ENCODE measurements around the gene RALGAPA1. TPM values are rescaled to one million over a fixed set of nuclear protein-coding genes. Genes with fewer than 3 reads are reported as not detected.
"Not testable (repeated sequence)": the region's sequence is repeated elsewhere in the genome, so short reads cannot be mapped to it uniquely, and the experiment has no call there.

RALGAPA1 gene
- total RNA-seq, 4 donors from 2014 or later: 81.9 to 113 (median 99.6) TPM

GRCh38 chr14:35637269-35637668 lies 171.8 kb downstream of the RALGAPA1 start:
- H3K36me3 ChIP-seq: peaks cover 0 to 83% (median 0%) of the 10 kb centered on the region in 3 donors
- WGBS, 2 donors: 93 to 99% methylated on average over 2 of the region's 2 CpGs
- no peak for DNase-seq (ENCODE audit: low spot score in 2 of 2)
- H3K4me3 ChIP-seq: no peak overlapping the region
- H3K4me1 ChIP-seq: no peaks in the 10 kb centered on the region
- H3K9me3 ChIP-seq: peaks cover 0 to 9% (median 5%) of the 10 kb centered on the region in 4 donors
- no peaks in the 10 kb centered on the region for H3K27me3 ChIP-seq
- no peak overlapping the region for H3K27ac ChIP-seq
- no peak for TF ChIP-seq POLR2A (IDR thresholded peaks at IDR 0.05)
- no peak for TF ChIP-seq EP300 (IDR thresholded peaks at IDR 0.05)
- TF ChIP-seq CTCF (IDR thresholded peaks at IDR 0.05): no peak

GRCh38 chr14:35632676-35633075 lies 176.4 kb downstream of the RALGAPA1 start:
- WGBS, 2 donors: 62% methylated on average over 1 of the region's 1 CpG
- no peak overlapping the region for H3K27ac ChIP-seq
- H3K4me1 ChIP-seq: no peaks in the 10 kb centered on the region
- TF ChIP-seq CTCF (IDR thresholded peaks at IDR 0.05) (no peak), POLR2A (IDR thresholded peaks at IDR 0.05) (no peak), EP300 (IDR thresholded peaks at IDR 0.05) (no peak)
- no peaks in the 10 kb centered on the region for H3K27me3 ChIP-seq
- DNase-seq (ENCODE audit: low spot score in 2 of 2): no peak
- H3K36me3 ChIP-seq: peaks cover 0 to 50% (median 0%) of the 10 kb centered on the region in 3 donors
- H3K4me3 ChIP-seq: no peak overlapping the region
- H3K9me3 ChIP-seq: no peaks in the 10 kb centered on the region

- TF ChIP-seq POLR2A (IDR thresholded peaks at IDR 0.05) (no peak), EP300 (IDR thresholded peaks at IDR 0.05) (no peak), CTCF (IDR thresholded peaks at IDR 0.05) (no peak)
- Histone ChIP-seq H3K36me3 (peaks cover 0 to 45% (median 0%) of the 10 kb centered on the region in 3 donors), H3K27me3 (no peaks in the 10 kb centered on the region), H3K4me1 (no peaks in the 10 kb centered on the region), H3K9me3 (no peaks in the 10 kb centered on the region), H3K27ac (no peak overlapping the region), H3K4me3 (no peak overlapping the region)
- no peak for DNase-seq (ENCODE audit: low spot score in 2 of 2)
- WGBS, 2 donors: 90 to 93% methylated on average over 3 of the region's 3 CpGs
Measured at GRCh38 chr14:35632271-35632670, 176.8 kb downstream of the RALGAPA1 start.

- DNase-seq (ENCODE audit: low spot score in 2 of 2): no peak
- no peaks in the 10 kb centered on the region for H3K27me3 ChIP-seq
- H3K27ac ChIP-seq: no peak overlapping the region
- no peaks in the 10 kb centered on the region for H3K4me1 ChIP-seq
- no peak overlapping the region for H3K4me3 ChIP-seq
- TF ChIP-seq EP300 (IDR thresholded peaks at IDR 0.05) (no peak), CTCF (IDR thresholded peaks at IDR 0.05) (no peak), POLR2A (IDR thresholded peaks at IDR 0.05) (no peak)
- no peaks in the 10 kb centered on the region for H3K9me3 ChIP-seq
- peaks cover 0 to 36% (median 0%) of the 10 kb centered on the region in 3 donors for H3K36me3 ChIP-seq
- 89 to 96% methylated on average over 2 of the region's 2 CpGs for WGBS, 2 donors
Measured at GRCh38 chr14:35631071-35631805, 177.9 kb downstream of the RALGAPA1 start.

GRCh38 chr14:35628989-35629388 lies 180.1 kb downstream of the RALGAPA1 start:
- Histone ChIP-seq H3K27ac (no peak overlapping the region), H3K4me3 (no peak overlapping the region), H3K36me3 (peaks cover 0 to 30% (median 0%) of the 10 kb centered on the region in 3 donors), H3K9me3 (no peaks in the 10 kb centered on the region), H3K4me1 (no peaks in the 10 kb centered on the region), H3K27me3 (no peaks in the 10 kb centered on the region)
- DNase-seq (ENCODE audit: low spot score in 2 of 2): no peak
- TF ChIP-seq EP300 (IDR thresholded peaks at IDR 0.05): no peak
- no peak for TF ChIP-seq CTCF (IDR thresholded peaks at IDR 0.05)
- WGBS, 2 donors: 72 to 93% methylated on average over 3 of the region's 3 CpGs

- not testable (repeated sequence) for H3K4me1 ChIP-seq
Measured at GRCh38 chr14:35626947-35627346, 182.1 kb downstream of the RALGAPA1 start.

GRCh38 chr14:35621996-35622395 lies 187.1 kb downstream of the RALGAPA1 start:
- not testable (repeated sequence) for DNase-seq (ENCODE audit: low spot score in 2 of 2); H3K27me3 ChIP-seq; H3K4me3 ChIP-seq; H3K4me1 ChIP-seq; H3K27ac ChIP-seq
- Histone ChIP-seq H3K36me3 (peaks cover 0 to 66% (median 0%) of the 10 kb centered on the region in 3 donors), H3K9me3 (peaks cover 0 to 19% (median 2%) of the 10 kb centered on the region in 4 donors)
- WGBS, 2 donors: 97% methylated on average over 4 of the region's 4 CpGs

More at GRCh38 chr14:35626947-35627346, 182.1 kb downstream of the RALGAPA1 start:
- peaks cover 0 to 46% (median 0%) of the 10 kb centered on the region in 3 donors for H3K36me3 ChIP-seq
- H3K9me3 ChIP-seq; H3K27me3 ChIP-seq; H3K4me3 ChIP-seq; DNase-seq (ENCODE audit: low spot score in 2 of 2); H3K27ac ChIP-seq: not testable (repeated sequence)
- 60 to 69% methylated on average over 2 of the region's 2 CpGs for WGBS, 2 donors

GRCh38 chr14:35619998-35620397 lies 189.1 kb downstream of the RALGAPA1 start:
- H3K4me3 ChIP-seq; H3K27me3 ChIP-seq; H3K4me1 ChIP-seq; DNase-seq (ENCODE audit: low spot score in 2 of 2); H3K27ac ChIP-seq: not testable (repeated sequence)
- 93 to 98% methylated on average over 6 of the region's 6 CpGs for WGBS, 2 donors
- H3K36me3 ChIP-seq: peaks cover 0 to 70% (median 0%) of the 10 kb centered on the region in 3 donors
- H3K9me3 ChIP-seq: peaks cover 0 to 19% (median 2%) of the 10 kb centered on the region in 4 donors
